ENCODE results near the gene ANXA8L1. TPM values are rescaled to one million over a fixed set of nuclear protein-coding genes. Genes with fewer than 3 reads are reported as not detected.

The ANXA8L1 gene
- polyA plus RNA-seq, 1 of the 3 experiments (the other 2 are of a cell fraction): 0.16 TPM

DNA sequence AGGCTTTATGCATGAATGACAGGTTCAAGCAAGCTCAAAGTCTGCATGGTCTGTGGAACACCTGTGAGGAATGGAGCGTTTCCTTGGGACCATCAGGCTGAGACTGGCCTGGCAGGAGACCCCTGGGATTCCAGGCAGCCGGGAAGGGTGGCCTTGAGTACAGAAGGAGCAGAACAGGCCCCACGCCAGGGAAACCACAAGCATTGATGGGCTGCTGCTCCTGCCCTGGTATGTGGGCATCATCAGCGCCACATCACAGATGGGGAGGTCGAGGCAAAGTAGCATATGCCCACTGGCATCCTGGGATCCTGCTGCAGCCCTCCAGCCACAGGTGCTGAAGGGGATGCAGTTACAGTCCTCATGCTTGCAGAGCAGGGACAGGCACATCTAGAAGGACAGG, 47.9 kb upstream of the ANXA8L1 start:
- H3K27ac ChIP-seq (ENCODE audit: low read depth in 2 of 2, low read length in 1 of 2): no peak overlapping the region
- no peak overlapping the region for H3K4me3 ChIP-seq (ENCODE audit: low read depth in 2 of 2, low read length in 1 of 2)
- H3F3A ChIP-seq (replicated peaks; ENCODE audit: insufficient read depth): no peaks in the 10 kb centered on the region
- DNase-seq: no peak
- H3K36me3 ChIP-seq (replicated peaks in 1 of 2; ENCODE audit: control insufficient read depth in 1 of 2, insufficient read depth in 2 of 2, low read length in 1 of 2): no peaks in the 10 kb centered on the region
- POLR2A ChIA-PET: no interaction called here
- no peaks in the 10 kb centered on the region for H4K20me1 ChIP-seq (ENCODE audit: insufficient read depth)
- WGBS (ENCODE audit: low lambda C conversion rate): 62% methylated on average over 4 of the region's 5 CpGs
- H2AFZ ChIP-seq (ENCODE audit: low read depth): no peak overlapping the region
- no peaks in the 10 kb centered on the region for H3K27me3 ChIP-seq (ENCODE audit: insufficient read depth)
- no peaks in the 10 kb centered on the region for H3K4me1 ChIP-seq (ENCODE audit: control insufficient read depth in 1 of 2, insufficient read depth in 2 of 2, low read depth in 1 of 2, low read length in 1 of 2)
- H3K9me3 ChIP-seq: no peaks in the 10 kb centered on the region
- no peak for TF ChIP-seq FOSL2 (IDR thresholded peaks at IDR 0.05; ENCODE audit: borderline replicate concordance, low read depth)
- TF ChIP-seq, protein P1, sequence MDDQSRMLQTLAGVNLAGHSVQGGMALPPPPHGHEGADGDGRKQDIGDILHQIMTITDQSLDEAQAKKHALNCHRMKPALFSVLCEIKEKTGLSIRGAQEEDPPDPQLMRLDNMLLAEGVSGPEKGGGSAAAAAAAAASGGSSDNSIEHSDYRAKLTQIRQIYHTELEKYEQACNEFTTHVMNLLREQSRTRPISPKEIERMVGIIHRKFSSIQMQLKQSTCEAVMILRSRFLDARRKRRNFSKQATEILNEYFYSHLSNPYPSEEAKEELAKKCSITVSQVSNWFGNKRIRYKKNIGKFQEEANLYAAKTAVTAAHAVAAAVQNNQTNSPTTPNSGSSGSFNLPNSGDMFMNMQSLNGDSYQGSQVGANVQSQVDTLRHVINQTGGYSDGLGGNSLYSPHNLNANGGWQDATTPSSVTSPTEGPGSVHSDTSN (IDR thresholded peaks at IDR 0.05): no peak
- no peak for TF ChIP-seq CHD2 (IDR thresholded peaks at IDR 0.05; ENCODE audit: low read length, partially characterized antibody)
- H3K9ac ChIP-seq: no peak overlapping the region
- H3K4me2 ChIP-seq: no peak overlapping the region
- CTCF ChIA-PET: no interaction called here
- no peaks in the 10 kb centered on the region for H3K9me2 ChIP-seq
- H3K79me2 ChIP-seq (ENCODE audit: insufficient read depth): no peaks in the 10 kb centered on the region

DNA sequence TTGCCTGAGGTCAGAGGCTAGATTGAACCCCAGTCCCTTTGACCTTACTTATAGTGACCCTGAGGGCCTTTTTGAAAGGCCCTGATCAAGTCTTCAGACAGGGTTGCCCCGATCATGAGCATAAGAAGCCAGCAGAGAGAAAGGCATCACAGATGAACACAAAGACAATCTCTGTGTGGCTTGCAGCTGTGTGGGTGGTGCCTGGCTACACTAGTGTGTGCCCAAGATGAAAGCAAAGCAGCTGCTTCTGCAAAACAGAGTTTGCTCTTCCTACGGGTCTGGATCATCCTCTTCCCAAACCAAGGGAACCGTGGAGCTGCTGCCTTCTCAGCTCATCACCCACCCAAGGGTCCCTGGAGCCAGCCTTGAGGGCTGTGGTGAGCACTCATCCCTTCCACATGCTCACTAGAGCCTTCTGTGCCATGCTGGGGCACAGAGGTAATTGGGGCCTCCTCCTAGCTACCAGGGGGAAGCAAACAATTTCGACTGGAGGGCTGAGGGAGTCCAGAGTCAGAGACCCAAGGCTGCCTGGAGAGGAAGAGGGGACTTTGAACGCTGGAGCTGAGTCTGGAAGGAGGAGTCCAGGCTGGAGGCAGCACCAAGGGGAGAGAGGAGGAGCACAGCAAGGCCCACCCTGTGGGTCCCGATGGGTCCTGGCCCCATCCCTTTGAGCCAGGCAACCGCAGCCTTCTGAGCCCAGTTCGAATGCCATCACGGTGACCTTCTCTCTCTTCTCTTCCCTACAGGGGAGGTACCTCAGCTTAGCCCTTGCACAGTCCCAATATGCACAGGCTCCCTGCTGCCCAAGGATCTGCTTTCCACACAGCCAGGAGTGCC, 46.5 kb upstream of the ANXA8L1 start:
- CTCF ChIA-PET: no interaction called here
- H3K4me3 ChIP-seq (ENCODE audit: low read depth in 2 of 2, low read length in 1 of 2): no peak overlapping the region
- no peaks in the 10 kb centered on the region for H4K20me1 ChIP-seq (ENCODE audit: insufficient read depth)
- H3K9ac ChIP-seq: no peak overlapping the region
- H3F3A ChIP-seq (replicated peaks; ENCODE audit: insufficient read depth): no peaks in the 10 kb centered on the region
- no peaks in the 10 kb centered on the region for H3K27me3 ChIP-seq (ENCODE audit: insufficient read depth)
- no peaks in the 10 kb centered on the region for H3K79me2 ChIP-seq (ENCODE audit: insufficient read depth)
- H3K9me2 ChIP-seq: no peaks in the 10 kb centered on the region
- H3K4me1 ChIP-seq (ENCODE audit: control insufficient read depth in 1 of 2, insufficient read depth in 2 of 2, low read depth in 1 of 2, low read length in 1 of 2): no peaks in the 10 kb centered on the region
- TF ChIP-seq, protein P2, sequence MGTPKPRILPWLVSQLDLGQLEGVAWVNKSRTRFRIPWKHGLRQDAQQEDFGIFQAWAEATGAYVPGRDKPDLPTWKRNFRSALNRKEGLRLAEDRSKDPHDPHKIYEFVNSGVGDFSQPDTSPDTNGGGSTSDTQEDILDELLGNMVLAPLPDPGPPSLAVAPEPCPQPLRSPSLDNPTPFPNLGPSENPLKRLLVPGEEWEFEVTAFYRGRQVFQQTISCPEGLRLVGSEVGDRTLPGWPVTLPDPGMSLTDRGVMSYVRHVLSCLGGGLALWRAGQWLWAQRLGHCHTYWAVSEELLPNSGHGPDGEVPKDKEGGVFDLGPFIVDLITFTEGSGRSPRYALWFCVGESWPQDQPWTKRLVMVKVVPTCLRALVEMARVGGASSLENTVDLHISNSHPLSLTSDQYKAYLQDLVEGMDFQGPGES (IDR thresholded peaks at IDR 0.05; ENCODE audit: low read depth, low read length): no peak
- TF ChIP-seq CHD2 (IDR thresholded peaks at IDR 0.05; ENCODE audit: low read length, partially characterized antibody) (no peak), TAF1 (IDR thresholded peaks at IDR 0.05; ENCODE audit: borderline replicate concordance, low read depth, low read length) (no peak)
- 65% methylated on average over 5 of the region's 9 CpGs for WGBS (ENCODE audit: low lambda C conversion rate)
- H3K4me2 ChIP-seq: no peak overlapping the region
- no peaks in the 10 kb centered on the region for H3K9me3 ChIP-seq
- DNase-seq: no peak
- POLR2A ChIA-PET: no interaction called here
- no peak overlapping the region for H2AFZ ChIP-seq (ENCODE audit: low read depth)
- H3K27ac ChIP-seq (ENCODE audit: low read depth in 2 of 2, low read length in 1 of 2): no peak overlapping the region
- H3K36me3 ChIP-seq (replicated peaks in 1 of 2; ENCODE audit: control insufficient read depth in 1 of 2, insufficient read depth in 2 of 2, low read length in 1 of 2): no peaks in the 10 kb centered on the region

DNA sequence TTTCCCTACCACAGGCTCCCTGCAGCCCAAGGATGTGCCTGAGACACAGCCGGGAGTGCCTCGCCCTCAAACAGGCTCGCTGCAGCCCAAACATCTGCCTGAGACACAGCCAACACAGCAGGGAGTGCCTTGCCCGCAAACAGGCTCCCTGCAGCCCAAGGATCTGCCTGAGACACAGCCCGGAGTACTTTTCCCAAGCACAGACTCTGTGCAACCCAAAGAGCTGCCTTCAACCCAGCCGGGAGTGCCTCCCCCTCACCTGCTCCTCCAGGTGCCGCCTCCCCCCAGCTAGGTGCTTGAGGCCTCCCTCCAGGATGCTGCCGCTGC, 45.9 kb upstream of the ANXA8L1 start:
- no peak for DNase-seq
- H3K79me2 ChIP-seq (ENCODE audit: insufficient read depth): no peaks in the 10 kb centered on the region
- H3K4me1 ChIP-seq (ENCODE audit: control insufficient read depth in 1 of 2, insufficient read depth in 2 of 2, low read depth in 1 of 2, low read length in 1 of 2): no peaks in the 10 kb centered on the region
- H3F3A ChIP-seq (replicated peaks; ENCODE audit: insufficient read depth): no peaks in the 10 kb centered on the region
- no peak overlapping the region for H3K4me2 ChIP-seq
- no peaks in the 10 kb centered on the region for H3K9me2 ChIP-seq
- H3K9me3 ChIP-seq: no peaks in the 10 kb centered on the region
- H3K4me3 ChIP-seq (ENCODE audit: low read depth in 2 of 2, low read length in 1 of 2): no peak overlapping the region
- H3K9ac ChIP-seq: no peak overlapping the region
- H4K20me1 ChIP-seq (ENCODE audit: insufficient read depth): no peaks in the 10 kb centered on the region
- no peak overlapping the region for H2AFZ ChIP-seq (ENCODE audit: low read depth)
- CTCF ChIA-PET: no interaction called here
- 90% methylated on average over 2 of the region's 8 CpGs for WGBS (ENCODE audit: low lambda C conversion rate)
- no peak overlapping the region for H3K27ac ChIP-seq (ENCODE audit: low read depth in 2 of 2, low read length in 1 of 2)
- no peaks in the 10 kb centered on the region for H3K27me3 ChIP-seq (ENCODE audit: insufficient read depth)
- POLR2A ChIA-PET: no interaction called here
- H3K36me3 ChIP-seq (replicated peaks in 1 of 2; ENCODE audit: control insufficient read depth in 1 of 2, insufficient read depth in 2 of 2, low read length in 1 of 2): no peaks in the 10 kb centered on the region
- TF ChIP-seq POLR2AphosphoS5 (IDR thresholded peaks at IDR 0.05; ENCODE audit: low read depth, low read length): no peak
- no peak for TF ChIP-seq USF2 (IDR thresholded peaks at IDR 0.05; ENCODE audit: borderline replicate concordance, low read depth, low read length)
- no peak for TF ChIP-seq SMC3 (IDR thresholded peaks at IDR 0.05; ENCODE audit: low read depth, low read length)
- TF ChIP-seq FOSL2 (IDR thresholded peaks at IDR 0.05; ENCODE audit: borderline replicate concordance, low read depth): no peak
- no peak for TF ChIP-seq GABPA (IDR thresholded peaks at IDR 0.05; ENCODE audit: low read depth)
- TF ChIP-seq, protein P3, sequence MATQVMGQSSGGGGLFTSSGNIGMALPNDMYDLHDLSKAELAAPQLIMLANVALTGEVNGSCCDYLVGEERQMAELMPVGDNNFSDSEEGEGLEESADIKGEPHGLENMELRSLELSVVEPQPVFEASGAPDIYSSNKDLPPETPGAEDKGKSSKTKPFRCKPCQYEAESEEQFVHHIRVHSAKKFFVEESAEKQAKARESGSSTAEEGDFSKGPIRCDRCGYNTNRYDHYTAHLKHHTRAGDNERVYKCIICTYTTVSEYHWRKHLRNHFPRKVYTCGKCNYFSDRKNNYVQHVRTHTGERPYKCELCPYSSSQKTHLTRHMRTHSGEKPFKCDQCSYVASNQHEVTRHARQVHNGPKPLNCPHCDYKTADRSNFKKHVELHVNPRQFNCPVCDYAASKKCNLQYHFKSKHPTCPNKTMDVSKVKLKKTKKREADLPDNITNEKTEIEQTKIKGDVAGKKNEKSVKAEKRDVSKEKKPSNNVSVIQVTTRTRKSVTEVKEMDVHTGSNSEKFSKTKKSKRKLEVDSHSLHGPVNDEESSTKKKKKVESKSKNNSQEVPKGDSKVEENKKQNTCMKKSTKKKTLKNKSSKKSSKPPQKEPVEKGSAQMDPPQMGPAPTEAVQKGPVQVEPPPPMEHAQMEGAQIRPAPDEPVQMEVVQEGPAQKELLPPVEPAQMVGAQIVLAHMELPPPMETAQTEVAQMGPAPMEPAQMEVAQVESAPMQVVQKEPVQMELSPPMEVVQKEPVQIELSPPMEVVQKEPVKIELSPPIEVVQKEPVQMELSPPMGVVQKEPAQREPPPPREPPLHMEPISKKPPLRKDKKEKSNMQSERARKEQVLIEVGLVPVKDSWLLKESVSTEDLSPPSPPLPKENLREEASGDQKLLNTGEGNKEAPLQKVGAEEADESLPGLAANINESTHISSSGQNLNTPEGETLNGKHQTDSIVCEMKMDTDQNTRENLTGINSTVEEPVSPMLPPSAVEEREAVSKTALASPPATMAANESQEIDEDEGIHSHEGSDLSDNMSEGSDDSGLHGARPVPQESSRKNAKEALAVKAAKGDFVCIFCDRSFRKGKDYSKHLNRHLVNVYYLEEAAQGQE (IDR thresholded peaks at IDR 0.05; ENCODE audit: low read depth, low read length): no peak
- no peak for TF ChIP-seq GATA2 (CRISPR knock-in tag; IDR thresholded peaks at IDR 0.05)
- no peak for TF ChIP-seq TCF12 (IDR thresholded peaks at IDR 0.05)
- TF ChIP-seq, protein P1 (IDR thresholded peaks at IDR 0.05): no peak
- no peak for TF ChIP-seq TAF1 (IDR thresholded peaks at IDR 0.05; ENCODE audit: borderline replicate concordance, low read depth, low read length)
